Left renal cortex interstitium (tissue), 4 donors: ENCODE results near the gene RCOR2. TPM values are rescaled to one million over a fixed set of nuclear protein-coding genes. Genes with fewer than 3 reads are reported as not detected.
A peak's percentile ranks its signal among the peaks of the same experiment; 100 is the strongest.
"Not testable (repeated sequence)": the region's sequence is repeated elsewhere in the genome, so short reads cannot be mapped to it uniquely, and the experiment has no call there.

Experiments used
- DNase-seq, 4 donors: peaks; one replicate each; pipeline ENCODE4 v3.0.0-alpha.2; 2013; ENCODE audit warnings: low read depth in 4 of 4, low spot score in 2 of 4, missing footprints in 1 of 4
- polyA plus RNA-seq, 4 donors: library from polyadenylated mRNA; unstranded; fragments of 120-200 nt; gene quantifications; one replicate each; pipeline ENCODE4 v1.2.1, GENCODE V29; 2013; ENCODE audit not compliant: insufficient read length in 4 of 4

Gene RCOR2
- polyA plus RNA-seq, 4 donors, result 9.7 to 17.2 (median 13.5) TPM

GRCh38 chr11:63882555-63883242, 34.3 kb downstream of the RCOR2 start:
- DNase-seq, result no peak

- DNase-seq, result no peak
Measured at GRCh38 chr11:63880403-63880790, 36.6 kb downstream of the RCOR2 start.

GRCh38 chr11:63879598-63880402, 37.2 kb downstream of the RCOR2 start:
- DNase-seq, result no peak

GRCh38 chr11:63877658-63878241, 39.2 kb downstream of the RCOR2 start:
- no peak for DNase-seq

- DNase-seq, result no peak
Measured at GRCh38 chr11:63876616-63877015, 40.3 kb downstream of the RCOR2 start.

- DNase-seq, result no peak
Measured at GRCh38 chr11:63875506-63876065, 41.4 kb downstream of the RCOR2 start.

- no peak for DNase-seq
Measured at GRCh38 chr11:63874511-63874910, 42.5 kb downstream of the RCOR2 start.

- no peak for DNase-seq
Measured at GRCh38 chr11:63873311-63873710, 43.7 kb downstream of the RCOR2 start.

- no peak for DNase-seq
Measured at GRCh38 chr11:63872800-63873197, 44.2 kb downstream of the RCOR2 start.

- peak in 3 of 4 donors; percentile 38 to 60 (median 45) for DNase-seq
Measured at GRCh38 chr11:63871962-63872799, 44.8 kb downstream of the RCOR2 start.

GRCh38 chr11:63870351-63871140, 46.4 kb downstream of the RCOR2 start:
- no peak for DNase-seq

- DNase-seq, result no peak
Measured at GRCh38 chr11:63869683-63870082, 47.3 kb downstream of the RCOR2 start.

GRCh38 chr11:63869171-63869591, 47.8 kb downstream of the RCOR2 start:
- no peak for DNase-seq

- no peak for DNase-seq
Measured at GRCh38 chr11:63868399-63869064, 48.4 kb downstream of the RCOR2 start.

GRCh38 chr11:63867511-63867910, 49.5 kb downstream of the RCOR2 start:
- DNase-seq, result no peak

GRCh38 chr11:63866211-63866610, 50.8 kb downstream of the RCOR2 start:
- DNase-seq, result no peak

GRCh38 chr11:63863620-63864019, 53.3 kb downstream of the RCOR2 start:
- DNase-seq, result not testable (repeated sequence)

- no peak for DNase-seq
Measured at GRCh38 chr11:63862923-63863322, 54.0 kb downstream of the RCOR2 start.
